Trophoblast cell (in vitro differentiated cells and primary cell): ENCODE results near the gene CFAP100.

Source experiments
- DNase-seq, 2 donors: peaks; one replicate each; pipeline ENCODE4 v3.0.0-alpha.2; 2016
- H2AFZ ChIP-seq: 2 replicates; pipeline ENCODE4 v1.6.1; 2013; ENCODE audit warnings: low read length, moderate library complexity, mild to moderate bottlenecking; ENCODE audit not compliant: insufficient read depth, poor library complexity
- H2AK5ac ChIP-seq: 2 replicates; pipeline ENCODE4 v1.6.1; 2013; ENCODE audit warnings: mild to moderate bottlenecking, low read length
- H2BK120ac ChIP-seq: 2 replicates; pipeline ENCODE4 v1.6.1; 2013; ENCODE audit warnings: low read length, mild to moderate bottlenecking, moderate library complexity; ENCODE audit not compliant: insufficient read depth, poor library complexity
- H2BK12ac ChIP-seq: 2 replicates; pipeline ENCODE4 v1.6.1; 2013; ENCODE audit warnings: mild to moderate bottlenecking, low read length, moderate library complexity
- H2BK5ac ChIP-seq: 2 replicates; pipeline ENCODE4 v1.6.1; 2013; ENCODE audit warnings: low read length, low read depth, moderate library complexity, mild to moderate bottlenecking; ENCODE audit not compliant: poor library complexity
- H3K14ac ChIP-seq: 2 replicates; pipeline ENCODE4 v1.6.1; 2013; ENCODE audit warnings: mild to moderate bottlenecking, low read length
- H3K18ac ChIP-seq: 2 replicates; pipeline ENCODE4 v1.6.1; 2013; ENCODE audit warnings: mild to moderate bottlenecking, low read length
- H3K23ac ChIP-seq: 2 replicates; pipeline ENCODE4 v1.6.1; 2013; ENCODE audit warnings: low read length
- H3K27ac ChIP-seq: 2 replicates; pipeline ENCODE4 v1.5.1; 2013; ENCODE audit warnings: low read depth, mild to moderate bottlenecking, inconsistent platforms, low read length, moderate library complexity
- H3K27me3 ChIP-seq: 2 replicates; pipeline ENCODE4 v1.6.1; 2013; ENCODE audit warnings: inconsistent platforms, mild to moderate bottlenecking, low read length, moderate library complexity; ENCODE audit not compliant: insufficient read depth
- H3K36me3 ChIP-seq, 2 experiments: 1 replicate in 1 of 2; 2 replicates in 1 of 2; pipeline ENCODE4 v1.6.1; 2013; ENCODE audit warnings: low read length in 2 of 2, mild to moderate bottlenecking in 2 of 2, moderate library complexity in 1 of 2; ENCODE audit not compliant: insufficient read depth in 2 of 2, control insufficient read depth in 1 of 2
- H3K4ac ChIP-seq: 2 replicates; pipeline ENCODE4 v1.6.1; 2013; ENCODE audit warnings: low read depth, mild to moderate bottlenecking, low read length, moderate library complexity
- H3K4me1 ChIP-seq, 2 experiments: 1 replicate in 1 of 2; 2 replicates in 1 of 2; pipeline ENCODE4 v1.6.1; 2013; ENCODE audit warnings: low read length in 2 of 2, mild to moderate bottlenecking in 2 of 2, moderate library complexity in 1 of 2; ENCODE audit not compliant: insufficient read depth in 2 of 2, control insufficient read depth in 1 of 2
- H3K4me2 ChIP-seq: 2 replicates; pipeline ENCODE4 v1.6.1; 2013; ENCODE audit warnings: inconsistent platforms, mild to moderate bottlenecking, low read length, moderate library complexity
- H3K4me3 ChIP-seq: 2 replicates; pipeline ENCODE4 v1.5.1; 2013; ENCODE audit warnings: mild to moderate bottlenecking, low read depth, low read length, inconsistent platforms
- H3K79me1 ChIP-seq: one replicate; pipeline ENCODE4 v1.6.1; 2013; ENCODE audit warnings: low read length
- H3K79me2 ChIP-seq: 2 replicates; pipeline ENCODE4 v1.6.1; 2013; ENCODE audit warnings: low read length, mild to moderate bottlenecking; ENCODE audit not compliant: control insufficient read depth, insufficient read depth, poor library complexity
- H3K9ac ChIP-seq: 2 replicates; pipeline ENCODE4 v1.6.1; 2013; ENCODE audit warnings: mild to moderate bottlenecking, low read length
- H3K9me3 ChIP-seq: 2 replicates; pipeline ENCODE4 v1.6.1; 2013; ENCODE audit warnings: low read depth, mild to moderate bottlenecking, control low read depth, inconsistent platforms, low read length; ENCODE audit not compliant: insufficient read depth
- H4K12ac ChIP-seq: 2 replicates; pipeline ENCODE4 v1.6.1; 2013; ENCODE audit warnings: low read depth, mild to moderate bottlenecking, low read length, moderate library complexity
- H4K8ac ChIP-seq: 2 replicates; pipeline ENCODE4 v1.6.1; 2013; ENCODE audit warnings: low read depth, mild to moderate bottlenecking, low read length, moderate library complexity
- H4K91ac ChIP-seq: one replicate; pipeline ENCODE4 v1.6.1; 2013; ENCODE audit warnings: low read depth, mild to moderate bottlenecking, low read length, moderate library complexity
- WGBS: extraction: QIAGEN DNeasy Blood & Tissue Kit; methylation state at CpG from one replicate; pipeline ENCODE4 v1.1.7; 2013; ENCODE audit warnings: missing lambda C conversion rate; ENCODE audit not compliant: insufficient read length, insufficient coverage; ENCODE audit errors: extremely low coverage; 5-methylcytosine and 5-hydroxymethylcytosine counted together

CFAP100 gene

DNA sequence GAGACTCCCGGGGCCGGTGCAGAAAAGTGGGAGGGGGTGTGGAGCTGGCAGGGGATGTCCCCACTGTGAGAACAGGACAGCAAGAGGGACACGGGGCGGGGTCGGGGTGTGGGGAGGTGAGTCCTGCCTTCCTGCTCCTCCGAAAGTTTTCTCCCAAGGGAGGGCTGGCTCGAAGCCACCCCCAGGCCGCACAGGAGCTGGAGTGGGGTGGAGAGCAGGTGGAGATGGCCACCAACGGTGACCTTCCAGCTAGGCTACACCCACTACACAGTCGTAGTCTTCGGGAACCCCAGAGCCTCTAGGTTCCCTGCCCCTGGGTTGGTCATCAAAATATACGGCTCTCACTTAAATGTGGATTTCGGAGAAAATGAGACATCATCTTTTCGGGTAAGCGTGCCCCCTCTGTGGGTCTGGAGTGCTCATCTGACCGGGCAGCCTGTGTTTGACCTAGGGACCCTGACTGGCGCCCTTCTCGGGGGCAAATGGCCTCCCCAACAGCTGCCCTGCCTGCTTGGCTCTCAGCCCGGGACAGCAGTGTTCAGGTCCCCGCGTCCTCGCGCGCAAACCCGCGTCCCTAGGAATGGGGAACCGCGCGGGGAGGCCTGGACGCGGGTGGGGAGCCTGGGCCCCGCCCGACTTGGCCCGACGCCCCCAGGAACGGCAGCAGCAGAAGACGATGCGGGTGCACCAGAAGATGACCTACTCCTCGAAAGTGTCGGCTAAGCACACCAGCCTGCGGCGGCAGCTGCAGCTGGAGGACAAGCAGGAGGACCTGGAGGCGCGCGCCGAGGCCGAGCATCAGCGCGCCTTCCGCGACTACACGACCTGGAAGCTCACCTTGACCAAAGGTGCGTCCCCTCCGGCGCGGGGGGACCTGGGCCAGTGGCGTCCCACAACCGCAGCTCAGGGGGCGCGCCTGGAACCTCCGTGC lies 21.2 kb downstream of the CFAP100 start:
- H3K9me3 ChIP-seq, result peaks cover 5% of the 10 kb centered on the region
- no peaks in the 10 kb centered on the region for H3K79me1 ChIP-seq
- H2BK120ac ChIP-seq, result no peak overlapping the region
- peaks cover 2 to 5% of the 10 kb centered on the region in 2 experiments for H3K4me1 ChIP-seq
- H4K12ac ChIP-seq, result no peak overlapping the region
- H2BK5ac ChIP-seq, result no peak overlapping the region
- H3K79me2 ChIP-seq, result no peaks in the 10 kb centered on the region
- no peaks in the 10 kb centered on the region for H3K36me3 ChIP-seq
- H3K4me2 ChIP-seq, result no peak overlapping the region
- no peak overlapping the region for H4K91ac ChIP-seq
- H3K27me3 ChIP-seq, result no peaks in the 10 kb centered on the region
- no peak overlapping the region for H3K9ac ChIP-seq
- H3K4me3 ChIP-seq, result peak overlapping the region; percentile 18
- no peak overlapping the region for H3K14ac ChIP-seq
- no peak overlapping the region for H3K23ac ChIP-seq
- no peak overlapping the region for H3K18ac ChIP-seq
- no peak overlapping the region for H4K8ac ChIP-seq
- H3K4ac ChIP-seq, result no peak overlapping the region
- H3K27ac ChIP-seq, result no peak overlapping the region
- no peak overlapping the region for H2AK5ac ChIP-seq
- no peak overlapping the region for H2AFZ ChIP-seq
- no peak for DNase-seq
- no peak overlapping the region for H2BK12ac ChIP-seq
- WGBS, result no CpG with 5 or more reads among the region's 61 CpGs

DNA sequence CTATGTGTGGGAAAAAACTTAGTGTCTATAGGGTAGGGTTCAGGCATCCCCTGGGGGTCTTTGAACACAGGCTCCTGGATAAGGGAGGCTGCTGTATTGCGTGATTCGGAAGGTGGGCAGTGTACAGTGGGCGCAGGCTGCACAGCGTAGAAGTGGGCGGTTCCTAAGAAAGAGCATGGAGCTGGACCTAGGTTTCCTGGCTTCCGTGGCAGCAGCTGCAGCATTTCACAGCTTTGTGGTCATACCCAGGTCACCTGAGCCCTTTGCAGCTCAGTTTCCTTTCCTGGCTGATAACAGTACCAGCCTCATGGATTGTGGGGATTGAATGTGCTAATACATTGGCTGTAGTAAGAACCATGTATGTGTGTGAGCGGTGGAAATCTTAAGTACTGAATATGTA lies 22.2 kb downstream of the CFAP100 start:
- Histone ChIP-seq H3K23ac (no peak overlapping the region), H3K79me2 (no peaks in the 10 kb centered on the region), H2AFZ (no peak overlapping the region), H3K79me1 (no peaks in the 10 kb centered on the region), H3K4me2 (no peak overlapping the region), H4K91ac (no peak overlapping the region), H2BK120ac (no peak overlapping the region), H3K27me3 (no peaks in the 10 kb centered on the region), H4K12ac (no peak overlapping the region), H3K14ac (no peak overlapping the region), H3K9me3 (peaks cover 5% of the 10 kb centered on the region), H3K27ac (no peak overlapping the region), H3K9ac (no peak overlapping the region), H3K4me1 (peaks cover 2 to 5% of the 10 kb centered on the region in 2 experiments), H3K36me3 (no peaks in the 10 kb centered on the region), H3K4me3 (no peak overlapping the region), H2BK5ac (no peak overlapping the region), H2AK5ac (no peak overlapping the region), H3K18ac (no peak overlapping the region), H3K4ac (no peak overlapping the region), H2BK12ac (no peak overlapping the region), H4K8ac (no peak overlapping the region)
- no CpG with 5 or more reads among the region's 7 CpGs for WGBS
- no peak for DNase-seq

DNA sequence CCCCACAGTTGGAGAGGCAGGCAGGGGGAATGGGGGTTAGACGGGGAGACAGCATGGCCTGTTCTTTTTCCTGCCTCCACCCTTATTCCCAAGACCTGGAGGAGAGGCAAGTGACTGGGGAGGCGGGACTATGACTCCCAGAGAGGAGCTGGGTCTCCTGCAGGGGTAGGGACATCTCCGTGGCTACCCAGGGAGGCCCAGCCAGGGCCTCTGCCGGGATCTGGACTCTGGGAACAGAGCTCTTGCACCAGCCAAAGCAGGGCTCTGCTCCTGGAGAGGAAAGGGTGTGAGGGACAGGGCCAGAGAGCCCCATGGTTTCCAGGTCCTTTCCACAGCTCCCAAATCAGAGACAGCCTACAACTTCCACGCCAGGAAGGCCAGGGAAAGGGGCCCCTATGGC lies 22.8 kb downstream of the CFAP100 start:
- Histone ChIP-seq H3K4ac (no peak overlapping the region), H3K36me3 (no peaks in the 10 kb centered on the region), H3K14ac (no peak overlapping the region), H3K27ac (no peak overlapping the region), H2BK5ac (no peak overlapping the region), H3K9me3 (peaks cover 5% of the 10 kb centered on the region), H3K27me3 (no peaks in the 10 kb centered on the region), H3K23ac (no peak overlapping the region), H3K79me1 (no peaks in the 10 kb centered on the region), H3K18ac (no peak overlapping the region), H3K4me2 (no peak overlapping the region), H4K12ac (no peak overlapping the region), H3K4me3 (no peak overlapping the region), H3K79me2 (no peaks in the 10 kb centered on the region), H4K91ac (no peak overlapping the region), H2AFZ (no peak overlapping the region), H2BK12ac (no peak overlapping the region), H2BK120ac (no peak overlapping the region), H3K9ac (no peak overlapping the region), H4K8ac (no peak overlapping the region), H2AK5ac (no peak overlapping the region), H3K4me1 (peaks cover 2 to 5% of the 10 kb centered on the region in 2 experiments)
- DNase-seq, result no peak
- WGBS, result no CpG with 5 or more reads among the region's 5 CpGs

DNA sequence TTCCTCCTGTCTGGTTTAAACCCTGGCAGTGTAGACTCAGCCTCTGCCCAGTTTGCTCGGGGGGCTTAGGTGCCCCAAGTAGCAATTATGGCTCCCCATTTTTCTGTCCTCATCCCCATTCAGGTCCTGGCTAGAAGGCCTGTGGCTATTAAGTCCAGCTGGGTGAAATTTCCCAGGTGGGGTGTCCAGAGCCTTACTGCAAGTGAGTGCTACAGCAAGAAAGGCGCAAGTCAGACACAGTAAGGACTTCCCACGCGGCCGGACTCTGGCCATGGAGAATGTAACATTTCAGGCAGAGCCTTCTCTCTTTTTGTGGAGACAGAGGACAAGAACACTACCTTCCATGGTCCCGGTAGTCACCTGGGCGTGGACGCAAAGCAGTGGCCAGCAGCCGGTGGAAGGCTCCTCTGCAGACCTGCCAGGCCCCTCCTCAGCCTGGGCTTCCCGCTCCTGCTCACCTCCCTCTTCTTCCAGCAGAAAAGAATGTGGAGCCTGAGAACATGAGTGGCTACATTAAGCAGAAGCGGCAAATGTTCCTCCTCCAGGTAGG lies 23.3 kb downstream of the CFAP100 start:
- Histone ChIP-seq H3K79me1 (no peaks in the 10 kb centered on the region), H3K4me2 (no peak overlapping the region), H3K4ac (no peak overlapping the region), H2BK12ac (no peak overlapping the region), H2BK5ac (no peak overlapping the region), H4K8ac (no peak overlapping the region), H2AK5ac (no peak overlapping the region), H3K4me1 (peaks cover 2 to 5% of the 10 kb centered on the region in 2 experiments), H3K79me2 (no peaks in the 10 kb centered on the region), H2BK120ac (no peak overlapping the region), H3K9ac (no peak overlapping the region), H3K27me3 (no peaks in the 10 kb centered on the region), H4K91ac (no peak overlapping the region), H3K23ac (no peak overlapping the region), H2AFZ (no peak overlapping the region), H3K27ac (no peak overlapping the region), H4K12ac (no peak overlapping the region), H3K14ac (no peak overlapping the region), H3K4me3 (no peak overlapping the region), H3K9me3 (peaks cover 5% of the 10 kb centered on the region), H3K36me3 (no peaks in the 10 kb centered on the region), H3K18ac (no peak overlapping the region)
- DNase-seq, result no peak
- no CpG with 5 or more reads among the region's 11 CpGs for WGBS
